ENCODE measurements around the gene MCM10.

DNA sequence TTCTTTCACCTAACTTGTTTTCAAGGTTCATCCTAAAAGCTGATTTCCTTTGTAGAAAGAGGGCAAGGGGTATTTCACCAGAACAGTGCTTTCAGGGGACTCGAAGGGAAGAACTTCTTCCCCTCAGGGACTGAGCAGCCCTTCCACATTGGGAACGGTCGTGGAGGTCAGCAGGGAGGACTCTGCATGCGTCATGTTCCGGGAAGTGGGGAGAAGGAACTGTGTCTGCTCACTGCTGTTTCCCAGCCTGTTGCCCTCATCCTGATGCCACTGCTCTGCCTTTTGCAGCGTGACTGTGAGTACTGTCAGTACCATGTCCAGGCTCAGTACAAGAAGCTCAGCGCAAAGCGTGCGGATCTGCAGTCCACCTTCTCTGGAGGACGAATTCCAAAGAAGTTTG, 27.2 kb downstream of the MCM10 start:
- TF ChIP-seq, protein P1, sequence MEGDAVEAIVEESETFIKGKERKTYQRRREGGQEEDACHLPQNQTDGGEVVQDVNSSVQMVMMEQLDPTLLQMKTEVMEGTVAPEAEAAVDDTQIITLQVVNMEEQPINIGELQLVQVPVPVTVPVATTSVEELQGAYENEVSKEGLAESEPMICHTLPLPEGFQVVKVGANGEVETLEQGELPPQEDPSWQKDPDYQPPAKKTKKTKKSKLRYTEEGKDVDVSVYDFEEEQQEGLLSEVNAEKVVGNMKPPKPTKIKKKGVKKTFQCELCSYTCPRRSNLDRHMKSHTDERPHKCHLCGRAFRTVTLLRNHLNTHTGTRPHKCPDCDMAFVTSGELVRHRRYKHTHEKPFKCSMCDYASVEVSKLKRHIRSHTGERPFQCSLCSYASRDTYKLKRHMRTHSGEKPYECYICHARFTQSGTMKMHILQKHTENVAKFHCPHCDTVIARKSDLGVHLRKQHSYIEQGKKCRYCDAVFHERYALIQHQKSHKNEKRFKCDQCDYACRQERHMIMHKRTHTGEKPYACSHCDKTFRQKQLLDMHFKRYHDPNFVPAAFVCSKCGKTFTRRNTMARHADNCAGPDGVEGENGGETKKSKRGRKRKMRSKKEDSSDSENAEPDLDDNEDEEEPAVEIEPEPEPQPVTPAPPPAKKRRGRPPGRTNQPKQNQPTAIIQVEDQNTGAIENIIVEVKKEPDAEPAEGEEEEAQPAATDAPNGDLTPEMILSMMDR (IDR thresholded peaks at IDR 0.05): no peak
- TF ChIP-seq POLR2AphosphoS5 (IDR thresholded peaks at IDR 0.05) (no peak), POLR2A (IDR thresholded peaks at IDR 0.05) (no peak)
